ENCODE measurements around the gene SSH2. TPM values are rescaled to one million over a fixed set of nuclear protein-coding genes. Genes with fewer than 3 reads are reported as not detected.

Gene SSH2
- total RNA-seq, 4 donors from 2014 or later, result 14.7 to 33.6 (median 22.2) TPM

- Histone ChIP-seq H3K9me3 (no peaks in the 10 kb centered on the region), H3K27me3 (no peaks in the 10 kb centered on the region), H3K4me3 (no peak overlapping the region), H3K27ac (no peak overlapping the region), H3K4me1 (peaks cover 70% of the 10 kb centered on the region), H3K36me3 (peaks cover 2% of the 10 kb centered on the region)
- 73% methylated on average over 7 of the region's 7 CpGs for WGBS
- no peak for DNase-seq (ENCODE audit: low spot score in 2 of 2)
- no peak for TF ChIP-seq POLR2AphosphoS5 (IDR thresholded peaks at IDR 0.05)
These were observed 288.9 kb downstream of the SSH2 start for GRCh38 chr17:29640981-29641642.

DNA sequence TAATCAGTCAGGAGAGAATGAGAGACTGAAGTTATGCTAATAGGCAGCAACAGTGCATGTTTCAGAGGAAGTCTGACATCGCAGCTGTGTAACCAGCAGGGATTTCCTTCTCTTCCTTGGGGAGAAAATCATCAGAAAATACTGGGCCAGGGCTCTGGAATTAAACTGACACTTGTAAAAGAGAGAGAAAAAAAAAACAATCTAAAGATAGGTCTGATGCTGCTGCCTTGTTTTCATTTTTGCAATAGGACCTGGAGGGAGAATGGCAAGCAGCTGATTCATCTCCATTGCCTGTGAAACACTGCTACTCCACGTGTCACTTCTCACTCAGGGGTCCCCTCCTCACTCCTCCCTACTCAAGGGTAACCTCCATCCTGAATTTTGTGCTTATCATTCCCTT lies 289.6 kb downstream of the SSH2 start:
- H3K27me3 ChIP-seq, result no peaks in the 10 kb centered on the region
- H3K4me3 ChIP-seq, result no peak overlapping the region
- peak overlapping the region; percentile 75 for H3K27ac ChIP-seq
- no peaks in the 10 kb centered on the region for H3K9me3 ChIP-seq
- H3K36me3 ChIP-seq, result peaks cover 9% of the 10 kb centered on the region
- WGBS, result 15% methylated on average over 2 of the region's 2 CpGs
- peaks cover 63% of the 10 kb centered on the region for H3K4me1 ChIP-seq
- no peak for DNase-seq (ENCODE audit: low spot score in 2 of 2)
- no peak for TF ChIP-seq POLR2A (IDR thresholded peaks at IDR 0.05)
- no peak for TF ChIP-seq EP300 (IDR thresholded peaks at IDR 0.05)
- TF ChIP-seq POLR2AphosphoS5 (IDR thresholded peaks at IDR 0.05), result no peak
- TF ChIP-seq, protein P1, sequence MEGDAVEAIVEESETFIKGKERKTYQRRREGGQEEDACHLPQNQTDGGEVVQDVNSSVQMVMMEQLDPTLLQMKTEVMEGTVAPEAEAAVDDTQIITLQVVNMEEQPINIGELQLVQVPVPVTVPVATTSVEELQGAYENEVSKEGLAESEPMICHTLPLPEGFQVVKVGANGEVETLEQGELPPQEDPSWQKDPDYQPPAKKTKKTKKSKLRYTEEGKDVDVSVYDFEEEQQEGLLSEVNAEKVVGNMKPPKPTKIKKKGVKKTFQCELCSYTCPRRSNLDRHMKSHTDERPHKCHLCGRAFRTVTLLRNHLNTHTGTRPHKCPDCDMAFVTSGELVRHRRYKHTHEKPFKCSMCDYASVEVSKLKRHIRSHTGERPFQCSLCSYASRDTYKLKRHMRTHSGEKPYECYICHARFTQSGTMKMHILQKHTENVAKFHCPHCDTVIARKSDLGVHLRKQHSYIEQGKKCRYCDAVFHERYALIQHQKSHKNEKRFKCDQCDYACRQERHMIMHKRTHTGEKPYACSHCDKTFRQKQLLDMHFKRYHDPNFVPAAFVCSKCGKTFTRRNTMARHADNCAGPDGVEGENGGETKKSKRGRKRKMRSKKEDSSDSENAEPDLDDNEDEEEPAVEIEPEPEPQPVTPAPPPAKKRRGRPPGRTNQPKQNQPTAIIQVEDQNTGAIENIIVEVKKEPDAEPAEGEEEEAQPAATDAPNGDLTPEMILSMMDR (IDR thresholded peaks at IDR 0.05), result no peak

- H3K36me3 ChIP-seq, result peaks cover 37% of the 10 kb centered on the region
- 95% methylated on average over 3 of the region's 3 CpGs for WGBS
- H3K27ac ChIP-seq, result no peak overlapping the region
- H3K4me1 ChIP-seq, result peaks cover 5% of the 10 kb centered on the region
- H3K4me3 ChIP-seq, result no peak overlapping the region
- no peak for DNase-seq (ENCODE audit: low spot score in 2 of 2)
- no peaks in the 10 kb centered on the region for H3K27me3 ChIP-seq
- no peaks in the 10 kb centered on the region for H3K9me3 ChIP-seq
- TF ChIP-seq POLR2A (IDR thresholded peaks at IDR 0.05), result no peak
- TF ChIP-seq EP300 (IDR thresholded peaks at IDR 0.05), result no peak
- no peak for TF ChIP-seq POLR2AphosphoS5 (IDR thresholded peaks at IDR 0.05)
- TF ChIP-seq, protein P1 (IDR thresholded peaks at IDR 0.05), result no peak
These were observed 296.1 kb downstream of the SSH2 start for GRCh38 chr17:29633886-29634285.

DNA sequence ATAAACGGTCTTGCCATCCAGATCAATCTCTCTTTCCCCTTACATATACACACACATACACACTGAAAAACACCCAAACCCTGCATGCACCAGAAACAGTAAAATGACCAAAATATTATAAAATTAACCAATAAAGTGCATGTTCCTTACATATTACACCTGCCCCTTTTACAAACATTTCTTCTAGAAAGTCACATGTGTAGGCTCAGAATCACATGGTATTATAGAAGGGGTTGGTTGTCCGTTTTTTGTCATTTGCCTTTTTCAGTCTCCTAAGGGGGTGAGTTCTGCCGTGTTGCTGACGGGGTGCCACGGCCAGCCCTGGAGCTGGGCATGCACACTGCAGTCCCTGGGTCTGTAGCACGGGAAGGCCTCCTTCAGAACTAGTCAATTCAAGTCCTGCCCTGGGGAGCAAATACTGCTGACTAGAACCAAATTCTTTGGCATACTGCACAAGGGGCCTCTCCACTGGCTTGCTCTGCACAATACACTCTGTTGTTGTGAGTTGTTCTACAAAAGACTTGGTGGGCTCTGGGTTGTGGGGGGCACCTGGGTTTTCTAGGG lies 299.3 kb downstream of the SSH2 start:
- Histone ChIP-seq H3K4me3 (no peak overlapping the region), H3K4me1 (peaks cover 3% of the 10 kb centered on the region), H3K9me3 (no peaks in the 10 kb centered on the region), H3K36me3 (peaks cover 31% of the 10 kb centered on the region), H3K27ac (no peak overlapping the region), H3K27me3 (no peaks in the 10 kb centered on the region)
- 53% methylated on average over 6 of the region's 6 CpGs for WGBS
- TF ChIP-seq, protein P1 (IDR thresholded peaks at IDR 0.05), result no peak
- TF ChIP-seq POLR2A (IDR thresholded peaks at IDR 0.05), result no peak
- TF ChIP-seq POLR2AphosphoS5 (IDR thresholded peaks at IDR 0.05), result no peak
- TF ChIP-seq EP300 (IDR thresholded peaks at IDR 0.05), result no peak
- DNase-seq (ENCODE audit: low spot score in 2 of 2), result peak in 1 of 2 donors; percentile 30

DNA sequence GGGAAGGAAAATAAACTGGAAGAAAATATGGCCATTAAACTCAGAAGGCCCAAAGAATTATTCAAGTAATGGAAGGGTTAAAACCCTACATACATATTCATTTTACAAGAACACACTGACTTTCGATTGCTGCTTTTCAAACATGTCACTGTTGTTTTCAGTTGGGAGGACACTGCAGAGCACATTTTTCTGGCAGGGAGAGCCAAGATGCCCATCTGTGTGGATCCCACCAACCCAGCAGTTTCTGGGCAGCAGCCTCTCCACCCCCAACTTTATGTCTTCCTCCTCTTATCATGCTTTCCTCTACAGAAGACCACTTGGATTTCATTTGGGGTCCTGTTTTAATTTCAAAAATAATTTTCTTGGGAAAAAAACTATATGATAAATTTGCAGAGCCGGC lies 300.2 kb downstream of the SSH2 start:
- Histone ChIP-seq H3K9me3 (no peaks in the 10 kb centered on the region), H3K4me1 (peaks cover 3% of the 10 kb centered on the region), H3K4me3 (no peak overlapping the region), H3K36me3 (peaks cover 28% of the 10 kb centered on the region), H3K27ac (no peak overlapping the region), H3K27me3 (no peaks in the 10 kb centered on the region)
- 73% methylated on average over 2 of the region's 2 CpGs for WGBS
- TF ChIP-seq POLR2A (IDR thresholded peaks at IDR 0.05), result no peak
- TF ChIP-seq, protein P1 (IDR thresholded peaks at IDR 0.05), result no peak
- TF ChIP-seq POLR2AphosphoS5 (IDR thresholded peaks at IDR 0.05), result no peak
- no peak for TF ChIP-seq EP300 (IDR thresholded peaks at IDR 0.05)
- DNase-seq (ENCODE audit: low spot score in 2 of 2), result no peak
